HFF-Myc (cell line): ENCODE results near the gene ODF4.

Experiments
- DNase-seq: peaks from one replicate; pipeline ENCODE4 v3.0.0-alpha.2; 2011; ENCODE audit warnings: low read depth; ENCODE audit errors: extremely low read depth
- H3K4me3 ChIP-seq: replicated peaks from 2 replicates; pipeline ENCODE4 v1.5.1; 2011; ENCODE audit warnings: low read depth, mild to moderate bottlenecking, control low read depth, low read length
- TF ChIP-seq, protein P1 (sequence below): IDR thresholded peaks from 2 replicates; pipeline ENCODE4 v1.5.1; 2012; ENCODE audit warnings: mild to moderate bottlenecking, low read depth, low read length, control low read depth; ENCODE audit errors: missing control alignments

Gene ODF4

DNA sequence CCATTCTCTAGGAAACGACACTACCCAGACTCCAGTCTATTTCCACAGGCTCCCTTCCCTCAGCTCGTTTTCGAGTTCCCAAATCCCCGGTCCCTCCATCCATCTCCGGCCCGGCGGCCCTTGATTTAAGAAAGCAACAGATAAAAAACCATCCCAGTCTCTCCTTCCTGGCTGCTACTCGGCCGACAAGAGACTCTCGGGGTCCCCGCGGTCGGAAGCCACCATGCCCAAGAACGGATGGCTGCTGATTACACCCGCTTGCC is 43.2 kb downstream of the ODF4 start:
- TF ChIP-seq, protein P1, sequence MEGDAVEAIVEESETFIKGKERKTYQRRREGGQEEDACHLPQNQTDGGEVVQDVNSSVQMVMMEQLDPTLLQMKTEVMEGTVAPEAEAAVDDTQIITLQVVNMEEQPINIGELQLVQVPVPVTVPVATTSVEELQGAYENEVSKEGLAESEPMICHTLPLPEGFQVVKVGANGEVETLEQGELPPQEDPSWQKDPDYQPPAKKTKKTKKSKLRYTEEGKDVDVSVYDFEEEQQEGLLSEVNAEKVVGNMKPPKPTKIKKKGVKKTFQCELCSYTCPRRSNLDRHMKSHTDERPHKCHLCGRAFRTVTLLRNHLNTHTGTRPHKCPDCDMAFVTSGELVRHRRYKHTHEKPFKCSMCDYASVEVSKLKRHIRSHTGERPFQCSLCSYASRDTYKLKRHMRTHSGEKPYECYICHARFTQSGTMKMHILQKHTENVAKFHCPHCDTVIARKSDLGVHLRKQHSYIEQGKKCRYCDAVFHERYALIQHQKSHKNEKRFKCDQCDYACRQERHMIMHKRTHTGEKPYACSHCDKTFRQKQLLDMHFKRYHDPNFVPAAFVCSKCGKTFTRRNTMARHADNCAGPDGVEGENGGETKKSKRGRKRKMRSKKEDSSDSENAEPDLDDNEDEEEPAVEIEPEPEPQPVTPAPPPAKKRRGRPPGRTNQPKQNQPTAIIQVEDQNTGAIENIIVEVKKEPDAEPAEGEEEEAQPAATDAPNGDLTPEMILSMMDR = no peak
- peak overlapping the region; percentile 75 for H3K4me3 ChIP-seq
- DNase-seq = no peak

DNA sequence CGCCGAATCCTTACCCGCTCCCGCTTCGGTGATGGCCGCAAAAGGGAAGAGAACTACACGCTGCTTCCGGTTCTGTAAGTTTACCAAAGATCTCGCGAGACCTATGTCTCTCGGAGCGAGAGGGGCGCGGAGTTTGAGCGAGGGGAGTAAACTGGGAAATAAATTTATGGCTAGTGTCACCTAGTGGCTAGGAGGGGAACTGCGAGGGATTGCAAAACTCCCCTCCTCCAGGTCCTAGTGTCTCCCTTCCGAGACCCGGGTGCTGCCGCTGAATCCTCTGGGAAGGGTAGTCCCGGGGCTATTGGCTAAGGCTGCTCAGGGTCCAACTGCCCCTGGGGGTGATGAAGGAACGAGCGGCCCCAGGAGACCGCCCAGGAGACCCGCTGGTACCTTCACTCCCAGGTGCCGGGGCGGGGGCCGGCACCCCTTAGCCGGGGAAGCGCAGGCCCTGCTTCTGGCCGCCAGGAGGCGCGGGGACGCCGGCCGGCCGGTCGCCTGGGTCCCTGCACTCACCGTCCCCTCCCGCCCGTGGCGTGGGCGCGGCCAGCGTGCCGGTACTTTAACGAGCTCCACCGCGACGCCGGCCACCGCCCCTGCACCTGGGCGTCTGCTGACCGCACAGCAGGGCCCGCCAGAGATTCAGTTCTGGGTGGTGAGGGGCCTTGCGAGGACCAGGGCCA is 43.6 kb downstream of the ODF4 start, which contains the start of gene RPL26:
Gene RPL26, minus strand, starts transcription at position 51 of the 680 bp plus-strand sequence. CDS start 883 bp downstream, outside the sequence.
- H3K4me3 ChIP-seq = peak within 1 kb of the TSS; percentile 75
- DNase-seq = peak; percentile 98
- TF ChIP-seq, protein P1 = peak; percentile 83

DNA sequence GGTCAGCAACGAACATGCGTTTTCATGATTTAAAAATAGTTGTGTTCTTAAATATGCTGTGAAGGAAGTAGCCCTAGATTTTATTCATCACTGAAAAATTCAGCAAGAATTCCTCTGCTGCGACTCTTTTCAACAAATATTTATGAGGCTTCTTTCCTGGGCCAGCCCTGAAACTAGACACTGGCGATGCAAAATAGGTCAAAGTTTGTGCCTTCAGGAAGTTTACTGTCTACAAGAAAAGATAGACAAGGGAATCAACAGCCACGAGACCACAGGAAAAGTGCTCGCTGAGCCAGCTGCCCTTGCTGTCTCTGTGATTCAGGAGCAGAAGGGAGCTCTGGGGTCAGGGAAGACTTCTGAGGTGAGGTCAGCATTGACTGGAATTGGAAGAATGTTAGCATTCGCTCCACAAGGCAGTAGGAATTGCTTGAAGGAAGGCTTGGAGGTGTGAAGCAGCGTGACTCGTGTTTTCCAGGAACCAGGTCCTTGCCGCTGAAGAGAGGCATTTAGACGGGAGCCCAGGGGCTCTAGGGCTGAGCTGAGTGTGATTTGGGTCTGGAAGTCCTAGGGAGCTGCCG is 45.2 kb downstream of the ODF4 start:
- DNase-seq = peak; percentile 65
- peak overlapping the region; percentile 75 for H3K4me3 ChIP-seq
- TF ChIP-seq, protein P1 = no peak

DNA sequence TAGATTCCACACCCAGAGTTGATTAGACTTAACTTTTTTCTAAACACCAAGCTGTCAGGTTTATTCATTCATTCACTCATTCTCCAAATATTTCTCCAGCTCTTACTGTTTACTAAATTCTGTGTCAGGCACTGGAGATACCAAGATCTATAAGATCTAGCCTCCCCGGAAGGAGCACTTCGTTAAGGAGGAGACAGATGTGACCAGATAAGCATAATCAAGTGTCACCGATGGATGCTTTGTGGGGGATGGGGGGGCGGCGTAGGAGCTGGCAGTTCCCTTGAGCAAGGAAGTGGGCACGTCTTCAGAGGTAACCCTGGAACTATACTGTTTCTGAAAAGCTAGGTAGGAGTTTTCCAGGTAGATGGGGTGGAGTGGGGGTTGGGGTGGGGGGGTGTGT is 47.2 kb downstream of the ODF4 start:
- no peak for DNase-seq
- TF ChIP-seq, protein P1 = no peak

DNA sequence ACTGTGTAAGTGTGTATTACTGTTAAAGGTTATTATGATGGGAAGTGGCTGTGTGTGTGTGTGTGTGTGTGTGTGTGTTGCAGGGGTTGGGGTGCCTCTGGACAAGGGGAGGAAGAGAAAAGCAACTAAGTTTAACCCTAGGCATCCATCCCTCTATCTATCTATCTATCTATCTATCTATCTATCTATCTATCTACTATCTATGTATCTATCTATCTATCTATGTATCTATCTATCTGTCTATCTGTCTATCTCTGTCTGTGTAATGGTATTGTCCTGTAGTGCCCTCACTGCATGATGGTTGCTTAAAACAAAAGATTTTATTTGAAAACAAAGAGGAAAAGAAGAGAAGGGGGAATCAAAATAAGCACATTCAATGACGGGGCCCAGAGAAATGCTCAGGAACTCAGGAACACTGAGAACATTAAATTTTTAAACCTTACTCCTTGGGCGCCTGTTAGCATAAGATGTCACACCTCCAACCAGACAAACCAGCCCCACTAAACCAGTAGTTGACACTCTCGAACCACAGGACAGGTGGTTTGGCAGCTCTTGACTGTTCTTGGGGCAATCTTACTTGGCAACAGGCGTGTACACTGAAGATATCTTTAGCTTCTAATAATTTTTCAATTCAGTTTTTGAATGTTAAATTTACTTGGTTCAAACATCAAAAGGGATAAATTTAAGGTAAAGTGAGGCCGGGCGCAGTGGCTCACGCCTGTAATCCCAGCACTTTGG is 48.4 kb downstream of the ODF4 start:
- no peak for DNase-seq
- no peak overlapping the region for H3K4me3 ChIP-seq
- TF ChIP-seq, protein P1 = no peak

More for the DNA sequence above, 47.2 kb downstream of the ODF4 start:
- no peak overlapping the region for H3K4me3 ChIP-seq

DNA sequence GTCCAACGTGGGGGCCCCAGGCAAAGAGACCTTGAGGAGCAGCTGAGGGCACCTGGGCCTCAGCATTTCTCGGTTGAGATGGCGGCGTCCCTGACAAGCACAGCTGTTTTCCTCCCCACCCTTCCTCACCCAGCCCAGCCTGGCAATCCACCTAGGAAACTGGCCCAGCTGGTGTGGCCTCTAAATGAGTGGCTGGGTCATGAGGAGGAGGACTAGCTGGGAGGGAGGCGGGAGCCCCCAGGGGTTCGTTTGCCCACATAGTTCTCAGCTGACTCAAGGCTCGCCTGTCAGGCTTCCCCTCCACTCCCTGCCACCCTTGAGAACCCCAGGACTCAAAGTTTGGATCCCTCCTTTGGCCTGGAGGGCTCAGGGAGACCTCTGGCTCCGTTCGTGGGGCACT is 52.1 kb downstream of the ODF4 start:
- TF ChIP-seq, protein P1 = no peak
- no peak overlapping the region for H3K4me3 ChIP-seq
- DNase-seq = no peak
